Endothelial cell of umbilical vein (primary cell): Measurements from ENCODE around the gene TGFBR3.

ENCODE experiments used
- EZH2 ChIP-seq: IDR thresholded peaks from 2 replicates; pipeline ENCODE4 v1.6.1; 2012; ENCODE audit warnings: borderline replicate concordance, low read depth, mild to moderate bottlenecking, moderate library complexity, low read length, inconsistent platforms; ENCODE audit not compliant: severe bottlenecking
- FOS ChIP-seq: IDR thresholded peaks from 2 replicates; pipeline ENCODE4 v1.6.1; 2011; ENCODE audit warnings: mild to moderate bottlenecking, low read length, moderate library complexity, borderline replicate concordance; ENCODE audit not compliant: insufficient read depth
- GATA2 ChIP-seq: IDR thresholded peaks from 2 replicates; pipeline ENCODE4 v1.7.0; 2011; ENCODE audit warnings: low read depth, mild to moderate bottlenecking, moderate library complexity, mixed read lengths, low read length; ENCODE audit not compliant: insufficient read length, insufficient read depth
- JUN ChIP-seq: IDR thresholded peaks from 2 replicates; pipeline ENCODE4 v1.6.1; 2011; ENCODE audit warnings: borderline replicate concordance, low read depth; ENCODE audit not compliant: insufficient read length, insufficient read depth
- MAX ChIP-seq: IDR thresholded peaks from 2 replicates; pipeline ENCODE4 v1.6.1; 2011; ENCODE audit not compliant: insufficient read depth, insufficient read length
- MYC ChIP-seq: IDR thresholded peaks from one replicate; pipeline ENCODE4 v1.6.1; 2011; ENCODE audit warnings: mild to moderate bottlenecking, low read depth, low read length
- POLR2A ChIP-seq: IDR thresholded peaks from 2 replicates; pipeline ENCODE4 v1.6.1; 2012; ENCODE audit warnings: low read depth, mild to moderate bottlenecking, control low read depth, low read length
- POLR2AphosphoS5 ChIP-seq: IDR thresholded peaks from 2 replicates; pipeline ENCODE4 v1.6.1; 2012; ENCODE audit warnings: low read depth, mild to moderate bottlenecking, control low read depth, low read length, moderate library complexity; ENCODE audit not compliant: insufficient read depth
- TF ChIP-seq, protein P1 (sequence below), 2 donors: IDR thresholded peaks; 1 replicate in 1 of 2; 2 replicates in 1 of 2; pipeline ENCODE4 v1.5.1; 2011; ENCODE audit warnings: low read length in 2 of 2, mild to moderate bottlenecking in 2 of 2, moderate library complexity in 2 of 2, control low read depth in 1 of 2, inconsistent platforms in 1 of 2, low read depth in 1 of 2; ENCODE audit not compliant: insufficient read depth in 1 of 2; ENCODE audit errors: extremely low read depth in 1 of 2

DNA sequence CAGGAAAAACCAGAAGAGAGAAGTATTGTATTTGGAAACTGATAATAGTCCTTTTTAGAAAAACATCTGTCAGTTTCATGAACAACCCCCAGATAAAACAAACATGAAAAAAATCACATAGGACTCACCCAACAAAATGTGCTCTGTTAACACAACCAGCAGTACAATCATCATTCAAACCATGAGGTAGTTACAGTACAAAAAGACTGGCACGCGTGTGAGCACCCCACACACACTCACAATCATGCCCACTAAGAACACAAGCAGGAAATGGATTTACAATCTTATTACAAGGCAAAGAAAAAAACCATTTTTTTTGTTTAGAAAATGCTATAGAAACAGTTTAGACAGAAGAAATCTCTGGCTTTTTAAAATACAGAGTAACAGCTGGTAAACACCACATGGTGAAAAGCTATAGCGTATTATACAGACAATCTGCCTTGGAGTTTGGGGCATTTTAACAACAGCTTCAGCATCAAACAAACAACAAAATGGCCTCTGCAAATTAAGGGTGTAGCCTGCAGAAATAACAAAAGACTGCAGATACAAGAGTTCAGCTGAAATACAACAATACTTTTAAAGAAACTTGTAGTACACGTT, 205.3 kb downstream of the TGFBR3 start:
- no peak for TF ChIP-seq JUN
- TF ChIP-seq, protein P1, sequence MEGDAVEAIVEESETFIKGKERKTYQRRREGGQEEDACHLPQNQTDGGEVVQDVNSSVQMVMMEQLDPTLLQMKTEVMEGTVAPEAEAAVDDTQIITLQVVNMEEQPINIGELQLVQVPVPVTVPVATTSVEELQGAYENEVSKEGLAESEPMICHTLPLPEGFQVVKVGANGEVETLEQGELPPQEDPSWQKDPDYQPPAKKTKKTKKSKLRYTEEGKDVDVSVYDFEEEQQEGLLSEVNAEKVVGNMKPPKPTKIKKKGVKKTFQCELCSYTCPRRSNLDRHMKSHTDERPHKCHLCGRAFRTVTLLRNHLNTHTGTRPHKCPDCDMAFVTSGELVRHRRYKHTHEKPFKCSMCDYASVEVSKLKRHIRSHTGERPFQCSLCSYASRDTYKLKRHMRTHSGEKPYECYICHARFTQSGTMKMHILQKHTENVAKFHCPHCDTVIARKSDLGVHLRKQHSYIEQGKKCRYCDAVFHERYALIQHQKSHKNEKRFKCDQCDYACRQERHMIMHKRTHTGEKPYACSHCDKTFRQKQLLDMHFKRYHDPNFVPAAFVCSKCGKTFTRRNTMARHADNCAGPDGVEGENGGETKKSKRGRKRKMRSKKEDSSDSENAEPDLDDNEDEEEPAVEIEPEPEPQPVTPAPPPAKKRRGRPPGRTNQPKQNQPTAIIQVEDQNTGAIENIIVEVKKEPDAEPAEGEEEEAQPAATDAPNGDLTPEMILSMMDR (IDR thresholded peaks at IDR 0.05; ENCODE audit: extremely low read depth in 1 of 2, insufficient read depth in 1 of 2, low read depth in 1 of 2, low read length in 2 of 2), result no peak
- no peak for TF ChIP-seq POLR2AphosphoS5
- no peak for TF ChIP-seq POLR2A
- no peak for TF ChIP-seq MYC
- TF ChIP-seq EZH2, result no peak
- no peak for TF ChIP-seq MAX
- TF ChIP-seq FOS, result no peak
- no peak for TF ChIP-seq GATA2
